GM18858 (cell line): ENCODE results near the gene ICAM5.
"Not testable (repeated sequence)": the region's sequence is repeated elsewhere in the genome, so short reads cannot be mapped to it uniquely, and the experiment has no call there.

Source experiments
- ATAC-seq: cut with Tn5 transposase; IDR thresholded peaks from one replicate; pipeline ENCODE4 v1.9.1; 2021; ENCODE audit not compliant: unreplicated experiment

Gene ICAM5

DNA sequence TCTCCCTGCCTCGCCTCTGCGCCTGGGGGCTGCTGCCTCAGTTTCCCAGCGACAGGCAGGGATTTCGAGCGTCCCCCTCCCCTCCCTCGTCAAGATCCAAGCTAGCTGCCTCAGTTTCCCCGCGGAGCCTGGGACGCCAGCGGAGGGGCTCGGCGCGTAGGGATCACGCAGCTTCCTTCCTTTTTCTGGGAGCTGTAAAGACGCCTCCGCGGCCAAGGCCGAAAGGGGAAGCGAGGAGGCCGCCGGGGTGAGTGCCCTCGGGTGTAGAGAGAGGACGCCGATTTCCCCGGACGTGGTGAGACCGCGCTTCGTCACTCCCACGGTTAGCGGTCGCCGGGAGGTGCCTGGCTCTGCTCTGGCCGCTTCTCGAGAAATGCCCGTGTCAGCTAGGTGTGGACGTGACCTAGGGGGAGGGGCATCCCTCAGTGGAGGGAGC is 19.6 kb upstream of the ICAM5 start:
- no peak for ATAC-seq

DNA sequence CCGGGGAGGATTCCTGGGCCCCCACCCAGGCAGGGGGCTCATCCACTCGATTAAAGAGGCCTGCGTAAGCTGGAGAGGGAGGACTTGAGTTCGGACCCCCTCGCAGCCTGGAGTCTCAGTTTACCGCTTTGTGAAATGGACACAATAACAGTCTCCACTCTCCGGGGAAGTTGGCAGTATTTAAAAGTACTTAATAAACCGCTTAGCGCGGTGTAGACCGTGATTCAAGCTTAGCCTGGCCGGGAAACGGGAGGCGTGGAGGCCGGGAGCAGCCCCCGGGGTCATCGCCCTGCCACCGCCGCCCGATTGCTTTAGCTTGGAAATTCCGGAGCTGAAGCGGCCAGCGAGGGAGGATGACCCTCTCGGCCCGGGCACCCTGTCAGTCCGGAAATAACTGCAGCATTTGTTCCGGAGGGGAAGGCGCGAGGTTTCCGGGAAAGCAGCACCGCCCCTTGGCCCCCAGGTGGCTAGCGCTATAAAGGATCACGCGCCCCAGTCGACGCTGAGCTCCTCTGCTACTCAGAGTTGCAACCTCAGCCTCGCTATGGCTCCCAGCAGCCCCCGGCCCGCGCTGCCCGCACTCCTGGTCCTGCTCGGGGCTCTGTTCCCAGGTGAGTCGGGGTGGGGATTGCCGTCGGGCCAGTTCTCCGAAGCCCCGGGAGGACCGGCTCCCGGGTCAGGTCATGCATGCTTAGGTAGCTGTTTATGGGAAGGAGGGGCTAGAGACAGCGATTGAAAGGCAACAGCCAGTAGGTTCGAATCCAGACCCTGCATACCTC is 18.9 kb upstream of the ICAM5 start, which contains the start of gene ICAM1:
Gene ICAM1, plus strand, starts transcription at position 505 of the 779 bp plus-strand sequence. Its CDS starts 40 bp downstream, at position 545.
- no peak for ATAC-seq

DNA sequence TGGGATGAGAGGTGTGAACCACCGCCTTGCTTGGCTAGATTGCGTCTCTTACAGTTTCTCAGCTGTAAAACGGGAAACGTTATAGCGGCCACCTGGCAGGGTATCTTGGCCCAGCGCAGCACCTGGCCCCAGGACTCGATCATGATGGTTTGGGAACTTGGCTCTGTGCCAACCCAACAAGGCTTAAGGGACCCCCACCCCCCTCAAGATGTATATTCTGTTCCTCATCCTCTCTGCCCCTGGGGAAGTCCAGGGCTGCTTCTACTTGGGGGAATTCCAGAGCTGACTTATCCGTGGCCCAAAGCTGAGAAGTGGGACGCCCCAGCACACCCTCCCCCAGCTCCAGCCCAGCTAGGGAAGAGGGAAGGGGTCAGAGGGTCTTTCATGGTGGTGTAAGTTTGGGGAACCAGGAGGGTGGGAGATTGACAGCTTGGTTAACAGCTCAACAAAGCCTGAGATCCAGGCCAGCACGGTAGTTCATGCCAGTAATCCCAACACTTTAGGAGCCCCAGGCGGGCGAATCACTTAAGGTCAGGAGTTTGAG is 18.1 kb upstream of the ICAM5 start:
- no peak for ATAC-seq

DNA sequence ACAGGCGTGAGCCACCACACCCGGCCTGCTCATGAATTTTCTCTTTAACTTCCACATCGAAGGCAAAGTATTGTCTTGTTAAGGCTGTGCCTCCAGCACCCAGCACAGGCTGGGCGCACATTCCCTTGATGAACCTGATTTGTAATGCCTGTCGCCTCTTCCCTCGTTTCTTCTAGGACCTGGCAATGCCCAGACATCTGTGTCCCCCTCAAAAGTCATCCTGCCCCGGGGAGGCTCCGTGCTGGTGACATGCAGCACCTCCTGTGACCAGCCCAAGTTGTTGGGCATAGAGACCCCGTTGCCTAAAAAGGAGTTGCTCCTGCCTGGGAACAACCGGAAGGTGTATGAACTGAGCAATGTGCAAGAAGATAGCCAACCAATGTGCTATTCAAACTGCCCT is 15.2 kb upstream of the ICAM5 start:
- no peak for ATAC-seq

DNA sequence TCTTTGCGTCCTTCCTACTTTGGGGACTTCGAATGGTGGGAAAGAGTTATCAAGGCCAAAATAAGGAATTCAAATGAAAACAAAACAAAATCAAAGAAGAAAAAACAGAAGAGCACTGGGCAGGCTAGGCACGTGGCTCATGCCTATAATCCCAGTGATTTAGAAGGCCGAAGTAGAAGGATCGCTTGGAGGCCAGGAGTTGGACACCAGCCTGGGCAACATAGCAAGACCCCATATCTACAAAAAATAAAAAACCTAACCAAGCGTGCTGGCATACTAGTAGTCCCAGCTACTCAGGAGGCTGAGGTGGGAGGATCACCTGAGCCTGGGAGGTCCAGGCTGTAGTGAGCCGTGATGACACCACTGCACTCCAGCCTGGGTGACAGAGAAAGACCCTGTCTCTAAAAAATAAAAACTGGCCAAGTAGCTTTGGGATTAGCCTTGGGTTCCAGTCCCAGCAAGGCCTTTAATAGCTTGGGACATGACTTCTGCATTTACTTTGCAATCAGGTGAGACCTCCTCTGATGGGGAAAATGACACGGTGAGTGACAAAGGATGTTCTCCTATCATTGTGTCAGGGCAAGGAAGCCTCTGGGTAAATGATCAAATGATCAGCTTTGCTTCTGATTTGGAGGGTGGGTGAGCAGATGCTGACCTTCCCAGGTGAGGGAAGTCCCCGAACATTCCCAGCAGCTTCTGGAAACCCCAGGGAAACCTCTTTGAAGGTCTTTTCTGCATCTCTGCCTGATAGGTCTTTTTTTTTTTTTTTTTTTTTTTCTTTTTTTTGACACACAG is 11.8 kb upstream of the ICAM5 start:
- no peak for ATAC-seq

DNA sequence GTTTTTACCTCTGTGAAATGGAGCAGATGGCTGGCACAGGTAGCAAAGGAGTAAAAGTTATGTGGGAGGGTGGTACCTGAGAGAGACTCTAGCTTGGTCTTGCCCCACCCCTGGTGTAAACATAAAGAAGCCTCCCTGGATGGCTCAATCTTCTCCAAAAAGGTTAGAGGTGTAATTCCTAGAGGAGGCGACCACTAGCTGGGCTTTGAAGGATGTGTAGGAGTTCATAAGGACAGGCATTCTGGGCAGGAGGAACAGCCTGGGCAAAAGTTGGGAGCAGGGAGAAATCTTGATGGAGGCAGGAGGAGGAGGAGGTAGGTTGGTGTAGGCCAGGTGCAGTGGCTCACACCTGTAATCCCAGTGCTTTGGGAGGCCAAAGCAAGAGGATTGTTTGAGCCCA is 10.8 kb upstream of the ICAM5 start:
- no peak for ATAC-seq

DNA sequence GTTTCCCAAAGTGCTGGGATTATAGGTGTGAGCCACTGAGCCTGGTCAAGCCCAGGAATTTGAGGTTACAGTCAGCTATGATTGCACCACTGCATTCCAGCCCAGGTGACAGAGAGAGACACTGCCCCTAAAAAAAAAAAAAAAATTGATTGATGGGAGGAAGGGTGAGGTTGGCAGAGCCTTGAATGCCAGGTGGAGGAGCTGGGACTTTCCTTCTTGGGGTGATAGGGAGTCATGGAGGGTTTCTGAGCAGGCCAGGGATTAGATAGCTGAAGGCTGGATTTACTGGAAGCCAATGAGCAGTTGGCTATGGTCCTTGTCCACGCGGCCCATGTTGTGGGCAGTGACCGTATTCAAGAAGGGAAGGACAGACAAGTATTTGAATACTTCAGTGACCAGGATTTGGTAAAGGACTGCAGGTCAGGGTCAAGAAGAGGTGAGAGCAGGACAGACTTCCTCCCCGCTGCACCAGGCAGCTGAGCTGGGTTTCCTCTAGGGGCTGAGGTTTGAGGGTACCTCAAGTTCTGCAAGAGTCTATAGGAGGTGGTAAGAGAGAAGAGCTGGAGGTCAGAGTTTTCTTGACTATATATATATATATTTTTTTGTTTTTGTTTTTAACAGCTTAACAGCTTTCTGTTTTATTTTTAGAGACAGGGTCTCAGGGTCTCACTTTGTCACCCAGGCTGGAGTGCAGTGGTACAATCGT is 9.9 kb upstream of the ICAM5 start:
- ATAC-seq, result no peak

DNA sequence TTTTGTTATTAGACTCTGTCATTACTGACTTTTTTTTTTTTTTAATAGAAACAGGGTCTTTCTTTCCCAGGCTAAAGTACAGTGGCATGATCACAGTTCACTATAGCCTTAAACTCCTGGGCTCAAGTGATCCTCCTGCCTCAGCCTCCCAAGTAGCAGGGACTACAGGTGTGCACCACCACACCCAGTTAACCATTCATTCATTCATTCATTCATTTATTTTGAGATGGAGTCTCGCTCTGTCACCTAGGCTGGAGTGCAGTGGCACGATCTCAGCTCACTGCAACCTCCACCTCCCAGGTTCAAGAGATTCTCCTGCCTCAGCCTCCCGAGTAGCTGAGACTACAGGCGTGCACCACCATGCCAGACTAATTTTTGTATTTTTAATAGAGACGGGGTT is 7.7 kb upstream of the ICAM5 start:
- not testable (repeated sequence) for ATAC-seq

DNA sequence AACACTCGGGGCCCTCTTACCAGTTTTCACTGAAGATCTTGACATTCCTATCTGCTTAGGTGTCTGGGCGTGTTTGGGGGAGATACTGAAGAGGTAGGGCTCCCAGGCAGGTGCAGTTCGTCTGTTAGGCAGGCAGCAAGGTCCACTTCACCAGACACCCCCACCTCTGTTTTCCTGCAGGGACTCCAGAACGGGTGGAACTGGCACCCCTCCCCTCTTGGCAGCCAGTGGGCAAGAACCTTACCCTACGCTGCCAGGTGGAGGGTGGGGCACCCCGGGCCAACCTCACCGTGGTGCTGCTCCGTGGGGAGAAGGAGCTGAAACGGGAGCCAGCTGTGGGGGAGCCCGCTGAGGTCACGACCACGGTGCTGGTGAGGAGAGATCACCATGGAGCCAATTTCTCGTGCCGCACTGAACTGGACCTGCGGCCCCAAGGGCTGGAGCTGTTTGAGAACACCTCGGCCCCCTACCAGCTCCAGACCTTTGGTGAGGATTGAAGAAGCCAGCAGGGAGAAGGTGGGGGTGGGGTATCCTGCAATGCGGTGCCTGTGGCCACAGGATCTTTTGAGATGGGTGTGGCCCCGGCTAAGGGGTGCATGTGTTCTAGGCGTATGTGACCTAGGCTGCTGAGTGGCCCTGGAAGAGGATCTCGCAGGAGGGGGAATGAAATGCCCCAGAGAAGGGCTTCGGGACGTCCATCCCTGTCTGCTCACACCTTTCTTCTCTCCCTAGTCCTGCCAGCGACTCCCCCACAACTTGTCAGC is 6.3 kb upstream of the ICAM5 start:
- no peak for ATAC-seq

DNA sequence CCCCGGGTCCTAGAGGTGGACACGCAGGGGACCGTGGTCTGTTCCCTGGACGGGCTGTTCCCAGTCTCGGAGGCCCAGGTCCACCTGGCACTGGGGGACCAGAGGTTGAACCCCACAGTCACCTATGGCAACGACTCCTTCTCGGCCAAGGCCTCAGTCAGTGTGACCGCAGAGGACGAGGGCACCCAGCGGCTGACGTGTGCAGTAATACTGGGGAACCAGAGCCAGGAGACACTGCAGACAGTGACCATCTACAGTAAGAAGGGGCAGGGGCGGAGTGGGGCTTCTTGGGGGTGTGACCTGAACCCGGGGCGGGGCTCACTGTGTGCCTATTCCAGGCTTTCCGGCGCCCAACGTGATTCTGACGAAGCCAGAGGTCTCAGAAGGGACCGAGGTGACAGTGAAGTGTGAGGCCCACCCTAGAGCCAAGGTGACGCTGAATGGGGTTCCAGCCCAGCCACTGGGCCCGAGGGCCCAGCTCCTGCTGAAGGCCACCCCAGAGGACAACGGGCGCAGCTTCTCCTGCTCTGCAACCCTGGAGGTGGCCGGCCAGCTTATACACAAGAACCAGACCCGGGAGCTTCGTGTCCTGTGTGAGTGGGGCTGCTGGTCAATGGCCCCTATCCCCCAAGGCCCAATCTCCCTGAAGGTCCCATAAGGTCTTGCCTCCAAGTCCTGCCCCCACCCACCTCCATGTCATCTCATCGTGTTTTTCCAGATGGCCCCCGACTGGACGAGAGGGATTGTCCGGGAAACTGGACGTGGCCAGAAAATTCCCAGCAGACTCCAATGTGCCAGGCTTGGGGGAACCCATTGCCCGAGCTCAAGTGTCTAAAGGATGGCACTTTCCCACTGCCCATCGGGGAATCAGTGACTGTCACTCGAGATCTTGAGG is 5.4 kb upstream of the ICAM5 start:
- ATAC-seq, result no peak

DNA sequence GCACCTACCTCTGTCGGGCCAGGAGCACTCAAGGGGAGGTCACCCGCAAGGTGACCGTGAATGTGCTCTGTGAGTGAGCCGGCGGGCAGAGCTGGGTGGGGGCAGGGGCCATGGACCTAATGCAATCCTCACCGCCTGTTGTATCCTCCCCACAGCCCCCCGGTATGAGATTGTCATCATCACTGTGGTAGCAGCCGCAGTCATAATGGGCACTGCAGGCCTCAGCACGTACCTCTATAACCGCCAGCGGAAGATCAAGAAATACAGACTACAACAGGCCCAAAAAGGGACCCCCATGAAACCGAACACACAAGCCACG is 4.8 kb upstream of the ICAM5 start:
- no peak for ATAC-seq

DNA sequence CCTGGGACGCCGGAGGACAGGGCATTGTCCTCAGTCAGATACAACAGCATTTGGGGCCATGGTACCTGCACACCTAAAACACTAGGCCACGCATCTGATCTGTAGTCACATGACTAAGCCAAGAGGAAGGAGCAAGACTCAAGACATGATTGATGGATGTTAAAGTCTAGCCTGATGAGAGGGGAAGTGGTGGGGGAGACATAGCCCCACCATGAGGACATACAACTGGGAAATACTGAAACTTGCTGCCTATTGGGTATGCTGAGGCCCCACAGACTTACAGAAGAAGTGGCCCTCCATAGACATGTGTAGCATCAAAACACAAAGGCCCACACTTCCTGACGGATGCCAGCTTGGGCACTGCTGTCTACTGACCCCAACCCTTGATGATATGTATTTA is 4.4 kb upstream of the ICAM5 start:
- no peak for ATAC-seq

DNA sequence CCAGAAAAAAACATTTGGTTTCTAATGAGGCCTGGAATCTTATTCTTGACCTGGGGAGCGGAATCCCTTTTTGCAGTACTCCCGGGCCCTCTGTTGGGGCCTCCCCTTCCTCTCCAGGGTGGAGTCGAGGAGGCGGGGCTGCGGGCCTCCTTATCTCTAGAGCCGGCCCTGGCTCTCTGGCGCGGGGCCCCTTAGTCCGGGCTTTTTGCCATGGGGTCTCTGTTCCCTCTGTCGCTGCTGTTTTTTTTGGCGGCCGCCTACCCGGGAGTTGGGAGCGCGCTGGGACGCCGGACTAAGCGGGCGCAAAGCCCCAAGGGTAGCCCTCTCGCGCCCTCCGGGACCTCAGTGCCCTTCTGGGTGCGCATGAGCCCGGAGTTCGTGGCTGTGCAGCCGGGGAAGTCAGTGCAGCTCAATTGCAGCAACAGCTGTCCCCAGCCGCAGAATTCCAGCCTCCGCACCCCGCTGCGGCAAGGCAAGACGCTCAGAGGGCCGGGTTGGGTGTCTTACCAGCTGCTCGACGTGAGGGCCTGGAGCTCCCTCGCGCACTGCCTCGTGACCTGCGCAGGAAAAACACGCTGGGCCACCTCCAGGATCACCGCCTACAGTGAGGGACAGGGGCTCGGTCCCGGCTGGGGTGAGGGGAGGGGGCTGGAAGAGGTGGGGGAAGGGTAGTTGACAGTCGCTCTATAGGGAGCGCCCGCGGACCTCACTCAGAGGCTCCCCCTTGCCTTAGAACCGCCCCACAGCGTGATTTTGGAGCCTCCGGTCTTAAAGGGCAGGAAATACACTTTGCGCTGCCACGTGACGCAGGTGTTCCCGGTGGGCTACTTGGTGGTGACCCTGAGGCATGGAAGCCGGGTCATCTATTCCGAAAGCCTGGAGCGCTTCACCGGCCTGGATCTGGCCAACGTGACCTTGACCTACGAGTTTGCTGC is 2.7 kb upstream of the ICAM5 start, which contains the start of gene ICAM4:
Gene ICAM4, plus strand, starts transcription at position 153 of the 935 bp plus-strand sequence. Its CDS starts 58 bp downstream, at position 211.
- ATAC-seq, result no peak

DNA sequence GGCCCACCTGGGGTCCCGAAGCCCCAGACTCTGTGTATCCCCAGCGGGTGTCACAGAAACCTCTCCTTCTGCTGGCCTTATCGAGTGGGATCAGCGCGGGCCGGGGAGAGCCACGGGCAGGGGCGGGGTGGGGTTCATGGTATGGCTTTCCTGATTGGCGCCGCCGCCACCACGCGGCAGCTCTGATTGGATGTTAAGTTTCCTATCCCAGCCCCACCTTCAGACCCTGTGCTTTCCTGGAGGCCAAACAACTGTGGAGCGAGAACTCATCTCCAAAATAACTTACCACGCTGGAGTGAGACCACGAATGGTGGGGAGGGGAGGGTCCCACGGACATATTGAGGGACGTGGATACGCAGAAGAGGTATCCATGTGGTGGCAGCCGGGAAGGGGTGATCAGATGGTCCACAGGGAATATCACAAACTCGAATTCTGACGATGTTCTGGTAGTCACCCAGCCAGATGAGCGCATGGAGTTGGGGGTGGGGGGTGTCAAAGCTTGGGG is 1.0 kb upstream of the ICAM5 start:
- no peak for ATAC-seq

DNA sequence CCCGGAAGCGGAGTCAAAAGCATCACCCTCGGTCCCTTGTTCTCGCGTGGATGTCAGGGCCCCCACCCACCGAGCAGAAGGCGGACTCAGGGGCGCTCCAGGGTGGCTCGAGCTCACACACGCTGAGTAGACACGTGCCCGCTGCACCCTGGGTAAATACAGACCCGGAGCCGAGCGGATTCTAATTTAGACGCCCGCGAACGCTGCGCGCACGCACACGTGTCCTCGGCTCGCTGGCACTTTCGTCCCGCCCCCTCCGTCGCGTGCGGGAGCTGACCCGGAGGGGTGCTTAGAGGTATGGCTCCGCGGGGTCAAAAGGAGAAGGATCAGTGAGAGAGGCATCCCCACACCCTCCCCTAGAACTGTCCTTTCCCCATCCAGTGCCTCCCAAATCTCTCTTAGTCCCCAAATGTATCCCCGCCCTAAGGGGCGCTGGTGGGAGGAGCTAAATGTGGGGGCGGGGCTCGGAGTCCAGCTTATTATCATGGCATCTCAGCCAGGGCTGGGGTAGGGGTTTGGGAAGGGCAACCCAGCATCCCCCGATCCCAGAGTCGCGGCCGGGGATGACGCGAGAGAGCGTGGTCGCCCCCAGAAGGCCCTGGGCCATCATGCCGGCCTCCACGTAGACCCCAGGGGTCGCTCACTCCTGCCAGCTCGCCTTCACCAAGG is 451 bp upstream of the ICAM5 start:
- ATAC-seq, result no peak

DNA sequence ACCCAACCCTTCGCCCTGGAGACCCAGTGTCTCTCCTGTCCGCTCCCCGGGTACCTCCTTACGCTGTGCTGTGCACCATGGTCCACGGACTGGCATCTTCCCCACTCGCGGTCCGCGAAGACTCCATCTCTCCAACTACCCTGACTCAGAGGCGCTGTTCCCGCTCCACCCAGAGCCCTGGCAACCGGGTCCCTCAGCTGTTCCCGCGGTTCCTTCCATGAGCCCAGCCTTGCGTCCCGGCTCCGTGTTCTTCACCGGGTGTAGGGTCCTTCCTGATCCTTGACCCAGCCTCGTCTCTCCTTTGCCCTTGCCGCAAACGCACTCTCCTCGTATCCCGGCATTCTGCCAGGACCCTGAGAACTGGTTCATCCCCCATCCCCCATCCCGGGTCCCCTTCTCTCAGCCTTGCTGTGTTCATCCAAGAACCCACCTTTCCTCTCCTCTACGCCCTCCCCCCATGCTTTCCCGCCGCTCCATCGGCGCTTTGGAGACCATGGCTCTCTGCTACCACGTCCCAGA is 664 bp downstream of the ICAM5 start:
- no peak for ATAC-seq

DNA sequence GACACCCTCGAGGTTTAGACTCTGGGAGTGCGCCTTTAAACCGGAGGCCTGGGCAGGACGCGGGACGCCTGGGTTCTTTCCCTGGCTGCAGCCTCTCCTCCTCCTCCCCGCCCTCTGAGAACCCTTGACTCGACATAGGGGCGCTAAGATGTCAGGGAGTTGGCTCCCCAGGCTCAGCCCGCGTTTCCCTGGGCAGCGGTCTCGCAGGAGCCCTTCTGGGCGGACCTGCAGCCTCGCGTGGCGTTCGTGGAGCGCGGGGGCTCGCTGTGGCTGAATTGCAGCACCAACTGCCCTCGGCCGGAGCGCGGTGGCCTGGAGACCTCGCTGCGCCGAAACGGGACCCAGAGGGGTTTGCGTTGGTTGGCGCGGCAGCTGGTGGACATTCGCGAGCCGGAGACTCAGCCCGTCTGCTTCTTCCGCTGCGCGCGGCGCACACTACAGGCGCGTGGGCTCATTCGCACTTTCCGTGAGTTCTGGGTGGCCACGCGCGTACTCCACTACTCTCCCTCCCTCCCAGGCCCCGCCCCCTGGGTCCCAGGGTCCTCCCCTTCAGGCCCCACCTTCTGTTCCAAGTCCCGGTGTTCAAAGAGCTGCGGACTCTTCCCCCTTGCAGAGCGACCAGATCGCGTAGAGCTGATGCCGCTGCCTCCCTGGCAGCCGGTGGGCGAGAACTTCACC is 1.3 kb downstream of the ICAM5 start:
- ATAC-seq, result no peak
